HEK293 (cell line): ENCODE measurements around the gene DBN1.

Source experiments
- CTCF ChIA-PET: fragments of 350-600 bp; formaldehyde crosslinking; extraction: SDS; loops from one replicate; lab custom pipeline; 2021; ENCODE audit warnings: antibody characterized with exemption; lab: Yijun Ruan, JAX
- POLR2A ChIA-PET: fragments of 300-600 bp; formaldehyde crosslinking; extraction: SDS; loops from one replicate; lab custom pipeline; 2020; ENCODE audit warnings: antibody characterized with exemption, inconsistent platforms; lab: Yijun Ruan, JAX
- H3K27ac ChIP-seq: fragments of 200-500 bp; sonication (Bioruptor generic); 2 replicates; pipeline ENCODE4 v1.5.1; 2014; ENCODE audit warnings: low read depth, low read length, control low read depth, inconsistent platforms; ENCODE audit errors: extremely low read depth
- H3K36me3 ChIP-seq, 2 experiments: fragments of 200-500 bp in 1 of 2; sonication (Bioruptor generic) in 1 of 2; 1 replicate in 1 of 2; 2 replicates in 1 of 2; pipeline ENCODE4 v1.5.1; 2014 to 2017; ENCODE audit warnings: inconsistent platforms in 2 of 2, low read length in 2 of 2; ENCODE audit not compliant: control insufficient read depth in 2 of 2, insufficient read depth in 1 of 2
- H3K4me1 ChIP-seq: fragments of 200-500 bp; sonication (Bioruptor generic); 2 replicates; pipeline ENCODE4 v1.5.1; 2014; ENCODE audit warnings: mild to moderate bottlenecking, low read length, inconsistent platforms; ENCODE audit not compliant: control insufficient read depth, insufficient read depth
- H3K4me3 ChIP-seq: 2 replicates; pipeline ENCODE4 v1.5.1; 2011; ENCODE audit warnings: low read depth, mild to moderate bottlenecking, control low read depth, low read length, moderate library complexity
- H3K9me3 ChIP-seq: fragments of 200-500 bp; sonication (Bioruptor generic); 2 replicates; pipeline ENCODE4 v1.5.1; 2014; ENCODE audit warnings: low read depth, low read length, inconsistent platforms; ENCODE audit not compliant: control insufficient read depth, insufficient read depth
- BCL11B ChIP-seq: fragments of 450-650 bp; formaldehyde crosslinking; IDR thresholded peaks from 2 replicates; pipeline ENCODE4 v1.5.1; 2016; ENCODE audit warnings: low read depth, missing biosample characterization, missing genetic modification characterization
- ELK4 ChIP-seq: IDR thresholded peaks from 2 replicates; pipeline ENCODE4 v1.6.1; 2011; ENCODE audit warnings: mild to moderate bottlenecking, low read depth, low read length, borderline replicate concordance
- KLF7 ChIP-seq: fragments of 450-650 bp; formaldehyde crosslinking; IDR thresholded peaks from 2 replicates; pipeline ENCODE4 v1.5.1; 2016; ENCODE audit warnings: missing biosample characterization, missing genetic modification characterization, borderline replicate concordance
- MEIS1 ChIP-seq: sonication (generic); formaldehyde crosslinking; IDR thresholded peaks from 2 replicates; pipeline ENCODE4 v1.8.1; 2022; ENCODE audit warnings: missing genetic modification reagents, mild to moderate bottlenecking, borderline replicate concordance
- PRDM1 ChIP-seq: fragments of 450-650 bp; formaldehyde crosslinking; IDR thresholded peaks from 2 replicates; pipeline ENCODE4; 2016; ENCODE audit warnings: missing biosample characterization, missing genetic modification characterization
- ZBTB10 ChIP-seq: fragments of 450-650 bp; formaldehyde crosslinking; IDR thresholded peaks from 2 replicates; pipeline ENCODE4 v1.5.1; 2016; ENCODE audit warnings: missing biosample characterization, missing genetic modification characterization
- ZBTB48 ChIP-seq: fragments of 450-650 bp; formaldehyde crosslinking; IDR thresholded peaks from 2 replicates; pipeline ENCODE4 v1.5.1; 2016; ENCODE audit warnings: missing biosample characterization, missing genetic modification characterization
- ZBTB49 ChIP-seq: fragments of 450-650 bp; formaldehyde crosslinking; IDR thresholded peaks from 2 replicates; pipeline ENCODE4 v1.5.1; 2016; ENCODE audit warnings: missing biosample characterization, missing genetic modification characterization, low read depth
- ZFHX2 ChIP-seq: fragments of 450-650 bp; formaldehyde crosslinking; conservative IDR thresholded peaks from 2 replicates; pipeline ENCODE4 v1.5.1; 2016; ENCODE audit warnings: missing biosample characterization, missing genetic modification characterization
- ZNF221 ChIP-seq: fragments of 450-650 bp; formaldehyde crosslinking; IDR thresholded peaks from 2 replicates; pipeline ENCODE4 v1.5.1; 2017; ENCODE audit warnings: missing biosample characterization, missing genetic modification characterization, borderline replicate concordance
- ZNF302 ChIP-seq: fragments of 450-650 bp; formaldehyde crosslinking; IDR thresholded peaks from 2 replicates; pipeline ENCODE4 v1.5.1; 2016; ENCODE audit warnings: missing biosample characterization, missing genetic modification characterization, low read depth
- ZNF335 ChIP-seq: fragments of 450-650 bp; formaldehyde crosslinking; conservative IDR thresholded peaks from 2 replicates; pipeline ENCODE4 v1.5.1; 2016; ENCODE audit warnings: missing biosample characterization, missing genetic modification characterization
- ZNF449 ChIP-seq: fragments of 450-650 bp; formaldehyde crosslinking; IDR thresholded peaks from 2 replicates; pipeline ENCODE4 v1.5.1; 2017; ENCODE audit warnings: missing biosample characterization, mild to moderate bottlenecking, missing genetic modification characterization, moderate library complexity
- ZNF555 ChIP-seq: fragments of 450-650 bp; formaldehyde crosslinking; conservative IDR thresholded peaks from 2 replicates; pipeline ENCODE4 v1.5.1; 2017; ENCODE audit warnings: missing biosample characterization, mild to moderate bottlenecking, missing genetic modification characterization, inconsistent platforms
- ZNF600 ChIP-seq: fragments of 450-650 bp; formaldehyde crosslinking; IDR thresholded peaks from 2 replicates; pipeline ENCODE4 v1.5.1; 2016; ENCODE audit warnings: missing biosample characterization, missing genetic modification characterization
- ZNF654 ChIP-seq: fragments of 450-650 bp; formaldehyde crosslinking; IDR thresholded peaks from 2 replicates; pipeline ENCODE4 v1.5.1; 2016; ENCODE audit warnings: low read depth, missing biosample characterization, missing genetic modification characterization
- ZNF670 ChIP-seq: fragments of 450-650 bp; formaldehyde crosslinking; IDR thresholded peaks from 2 replicates; pipeline ENCODE4 v1.5.1; 2016; ENCODE audit warnings: missing biosample characterization, missing genetic modification characterization, low read depth
- ZNF692 ChIP-seq: fragments of 450-650 bp; formaldehyde crosslinking; IDR thresholded peaks from 2 replicates; pipeline ENCODE4 v1.5.1; 2016; ENCODE audit warnings: missing biosample characterization, missing genetic modification characterization

DBN1 gene

GRCh38 chr5:177428574-177429217 lies 44.7 kb downstream of the DBN1 start:
- H3K27ac ChIP-seq: no peak overlapping the region
- H3K9me3 ChIP-seq: no peaks in the 10 kb centered on the region
- ChIA-PET CTCF (interaction anchor here (0.5 to 4.3 kb wide), 4 partner anchors 20 to 44 kb away, joined by 3 to 29 read pairs (median 4); no protein-coding TSS in a partner anchor), POLR2A (interaction anchor here (0.6 to 4.2 kb wide), 6 partner anchors 9 to 38 kb away, joined by 3 to 45 read pairs (median 7); no protein-coding TSS in a partner anchor)
- peaks cover 0 to 53% of the 10 kb centered on the region in 2 experiments; a peak in 1 of 3 replicates for H3K36me3 ChIP-seq
- TF ChIP-seq ELK4 (no peak), ZNF335 (tag by site-specific recombination) (no peak), PRDM1 (tag by site-specific recombination) (no peak), BCL11B (no peak), ZBTB10 (tag by site-specific recombination) (no peak), ZBTB48 (no peak), ZNF670 (tag by site-specific recombination) (no peak), ZNF692 (tag by site-specific recombination) (no peak), ZNF555 (tag by site-specific recombination) (no peak), MEIS1 (CRISPR knock-in tag) (no peak), ZNF449 (tag by site-specific recombination) (no peak), ZNF654 (tag by site-specific recombination) (no peak), ZNF600 (tag by site-specific recombination) (no peak), ZBTB49 (no peak), ZNF221 (tag by site-specific recombination) (no peak), ZNF302 (tag by site-specific recombination) (no peak), ZFHX2 (tag by site-specific recombination) (no peak), KLF7 (tag by site-specific recombination) (no peak)
- H3K4me1 ChIP-seq: no peaks in the 10 kb centered on the region
- H3K4me3 ChIP-seq: no peak overlapping the region
